GM21717 (cell line): ENCODE data around the gene E2F4.

Experiments
- ATAC-seq: cut with Tn5 transposase; IDR thresholded peaks from one replicate; pipeline ENCODE4 v1.9.1; 2021; ENCODE audit warnings: mild to moderate bottlenecking, moderate library complexity; ENCODE audit not compliant: unreplicated experiment

Gene E2F4

DNA sequence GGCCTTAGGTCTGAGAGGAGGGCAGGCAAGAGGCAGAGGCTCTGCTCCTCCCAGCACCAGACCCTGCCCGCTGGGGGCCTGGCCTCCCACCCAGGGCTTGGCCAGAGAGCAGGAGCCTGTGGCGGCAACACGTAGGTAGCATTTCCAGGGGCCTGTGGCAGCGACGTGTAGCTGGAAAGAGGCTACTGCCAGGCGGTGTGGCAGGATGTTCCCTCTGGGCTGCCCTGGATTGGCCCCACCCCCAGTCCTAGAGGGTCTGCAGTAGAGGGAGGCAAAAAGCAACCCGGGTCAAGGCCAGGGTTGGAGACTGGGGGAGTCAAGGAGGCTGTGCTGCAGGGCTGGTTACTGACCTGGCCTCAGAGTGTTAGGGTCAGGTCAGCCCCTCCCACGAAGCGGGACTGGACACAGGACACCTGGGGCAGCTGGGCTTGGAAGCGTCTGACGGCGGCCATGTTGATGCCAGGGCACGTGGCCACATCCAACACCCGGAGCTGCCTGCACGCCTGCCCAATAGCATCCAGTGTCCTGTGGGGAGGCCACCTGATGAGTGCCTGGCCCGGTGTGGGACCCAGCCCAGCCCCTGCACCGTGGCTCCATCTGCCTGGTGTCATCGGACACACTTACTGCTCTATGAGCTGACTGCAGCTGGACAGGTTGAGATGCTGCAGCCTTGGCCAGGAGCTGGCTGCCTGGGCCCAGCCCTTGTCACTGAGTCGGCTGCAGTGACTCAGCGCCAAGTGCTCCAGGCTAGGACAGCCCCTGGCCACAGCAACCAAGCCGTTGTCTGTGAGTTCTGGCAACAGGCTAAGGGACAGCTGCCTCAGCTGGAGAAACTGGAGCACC is 15.5 kb downstream of the E2F4 start:
- ATAC-seq = no peak

DNA sequence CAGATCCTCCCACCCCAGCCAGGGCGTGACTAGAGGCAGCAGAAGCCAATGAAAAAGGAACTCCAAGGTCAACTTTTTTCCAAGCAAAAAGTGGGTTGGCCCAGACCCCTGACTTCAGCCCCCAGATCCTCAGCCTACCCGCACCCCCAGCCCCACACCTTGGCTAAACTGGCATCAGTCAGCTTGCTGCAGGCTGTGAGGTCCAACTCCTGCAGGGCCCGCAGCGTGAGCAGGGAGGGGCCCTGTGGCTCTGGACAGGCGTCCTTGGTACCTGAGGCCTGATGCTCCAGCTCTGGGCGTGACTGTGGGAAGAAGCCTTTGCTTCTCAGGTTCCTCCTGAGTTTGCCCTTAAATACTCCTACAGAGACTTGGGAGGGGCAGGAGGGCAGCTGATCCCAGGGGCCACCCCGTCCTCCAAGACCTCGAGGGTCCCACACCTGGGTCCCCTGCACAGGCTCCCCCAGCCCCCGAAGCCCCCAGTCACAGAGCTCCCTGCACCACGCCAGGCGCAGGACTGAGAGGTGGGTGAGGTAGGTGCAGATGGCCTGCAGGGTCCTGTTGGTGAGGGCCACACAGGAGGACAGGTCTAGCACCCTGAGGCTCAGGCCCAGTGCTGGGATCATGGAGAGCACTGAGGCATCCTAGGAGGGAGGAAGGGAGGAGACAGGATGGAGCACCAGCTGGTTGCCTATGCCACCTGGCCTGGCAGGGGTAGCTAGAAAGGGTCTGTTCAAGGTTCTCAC is 16.4 kb downstream of the E2F4 start:
- ATAC-seq = no peak

DNA sequence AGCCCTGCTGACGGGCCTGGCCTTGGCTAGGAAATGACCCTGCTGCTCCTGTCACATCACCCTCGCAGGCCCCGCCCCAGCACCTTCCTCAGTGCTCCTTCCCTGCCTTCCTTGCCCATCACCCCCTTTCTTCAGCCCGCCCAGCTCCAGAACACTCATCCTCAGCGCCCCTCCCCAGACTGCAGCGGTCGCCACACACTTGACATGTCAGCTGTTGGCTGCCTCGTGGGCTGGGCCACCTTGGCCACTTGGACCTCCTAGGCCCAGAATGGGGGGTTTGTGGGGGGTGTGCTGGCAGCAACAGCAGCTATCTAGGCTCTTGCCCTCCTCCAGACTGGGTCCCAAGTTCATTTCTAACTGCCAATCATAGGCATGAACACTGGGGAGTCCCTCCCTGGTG is 17.6 kb downstream of the E2F4 start:
- no peak for ATAC-seq

DNA sequence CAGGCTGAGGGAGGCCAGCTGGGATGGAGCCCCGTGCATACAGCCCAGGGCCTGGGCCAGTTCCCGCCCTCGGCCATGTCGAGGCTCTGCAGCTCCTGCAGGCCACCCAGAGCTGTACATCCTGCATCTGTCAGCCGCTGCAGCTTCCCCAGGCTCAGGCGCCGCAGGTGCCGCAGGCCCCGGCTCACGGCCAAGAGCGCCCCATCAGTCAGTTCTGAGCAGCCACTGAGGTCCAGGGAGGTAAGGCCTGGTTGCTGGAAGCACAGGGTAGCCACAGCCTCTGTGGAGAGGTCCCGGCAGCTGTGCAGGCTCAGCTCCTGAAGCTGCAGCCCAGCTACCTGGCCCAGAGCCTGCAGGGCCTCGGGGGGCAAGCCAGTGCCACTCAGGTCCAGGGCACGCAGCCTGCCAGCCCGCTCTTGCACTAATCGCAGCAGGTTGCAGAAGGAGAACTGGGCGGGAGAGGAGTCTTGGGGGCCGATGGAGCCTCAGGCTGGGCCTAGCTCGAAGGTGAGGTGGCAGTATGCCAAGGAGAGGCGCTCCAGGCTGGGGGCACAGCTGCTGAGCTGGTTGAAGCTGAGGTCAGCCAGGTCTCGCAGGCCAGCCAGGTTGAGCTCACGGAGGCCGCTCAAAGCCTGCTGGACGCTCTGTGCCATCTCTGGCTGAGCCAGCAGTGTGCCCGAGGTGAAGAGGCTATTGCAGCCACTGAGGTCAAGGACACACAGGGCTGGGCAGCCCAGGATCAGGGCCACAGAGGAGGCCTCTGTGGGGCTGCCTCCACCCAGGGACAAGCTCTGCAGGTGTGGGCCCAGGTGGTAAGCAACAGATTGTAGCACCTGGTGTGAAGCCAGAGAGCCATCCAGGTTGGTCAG is 18.3 kb downstream of the E2F4 start:
- ATAC-seq = no peak

DNA sequence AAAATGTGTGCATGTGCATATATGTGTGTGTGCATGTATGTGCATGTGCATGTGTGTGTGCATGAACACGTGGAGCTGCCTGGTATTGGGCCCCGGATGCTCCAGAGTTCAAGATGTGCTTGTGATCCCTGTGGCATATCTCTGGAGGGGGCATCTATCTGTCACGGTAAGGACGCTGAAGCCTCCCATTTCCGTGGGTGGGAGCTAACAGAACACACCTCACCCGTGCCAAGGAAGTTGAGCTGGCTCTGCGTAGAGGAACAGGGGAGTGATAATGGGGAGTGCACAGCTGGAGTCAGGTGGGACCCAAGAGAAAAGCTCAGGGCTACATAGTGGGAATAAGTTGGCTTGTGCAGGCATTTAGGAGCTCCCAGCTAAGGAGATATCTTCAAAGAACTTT is 19.7 kb downstream of the E2F4 start:
- ATAC-seq = no peak

DNA sequence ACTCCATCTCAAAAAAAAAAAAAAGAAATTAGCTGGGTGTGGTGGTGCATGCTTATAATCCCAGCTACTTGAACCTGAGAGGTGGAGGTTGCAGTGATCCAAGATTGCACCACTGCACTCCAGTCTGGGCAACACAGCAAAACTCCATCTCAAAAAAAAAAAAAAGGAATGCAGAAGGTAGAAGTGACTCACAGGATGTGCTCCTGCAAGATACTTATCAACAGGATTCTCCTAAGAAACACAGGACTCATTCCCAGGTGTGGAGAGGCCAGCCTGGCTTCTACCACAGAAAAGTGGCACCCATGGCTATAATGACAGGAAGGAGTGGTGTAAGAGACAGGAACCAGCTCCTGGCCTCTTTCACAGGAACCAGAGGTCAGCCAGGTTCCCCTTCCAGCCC is 20.8 kb downstream of the E2F4 start:
- no peak for ATAC-seq

DNA sequence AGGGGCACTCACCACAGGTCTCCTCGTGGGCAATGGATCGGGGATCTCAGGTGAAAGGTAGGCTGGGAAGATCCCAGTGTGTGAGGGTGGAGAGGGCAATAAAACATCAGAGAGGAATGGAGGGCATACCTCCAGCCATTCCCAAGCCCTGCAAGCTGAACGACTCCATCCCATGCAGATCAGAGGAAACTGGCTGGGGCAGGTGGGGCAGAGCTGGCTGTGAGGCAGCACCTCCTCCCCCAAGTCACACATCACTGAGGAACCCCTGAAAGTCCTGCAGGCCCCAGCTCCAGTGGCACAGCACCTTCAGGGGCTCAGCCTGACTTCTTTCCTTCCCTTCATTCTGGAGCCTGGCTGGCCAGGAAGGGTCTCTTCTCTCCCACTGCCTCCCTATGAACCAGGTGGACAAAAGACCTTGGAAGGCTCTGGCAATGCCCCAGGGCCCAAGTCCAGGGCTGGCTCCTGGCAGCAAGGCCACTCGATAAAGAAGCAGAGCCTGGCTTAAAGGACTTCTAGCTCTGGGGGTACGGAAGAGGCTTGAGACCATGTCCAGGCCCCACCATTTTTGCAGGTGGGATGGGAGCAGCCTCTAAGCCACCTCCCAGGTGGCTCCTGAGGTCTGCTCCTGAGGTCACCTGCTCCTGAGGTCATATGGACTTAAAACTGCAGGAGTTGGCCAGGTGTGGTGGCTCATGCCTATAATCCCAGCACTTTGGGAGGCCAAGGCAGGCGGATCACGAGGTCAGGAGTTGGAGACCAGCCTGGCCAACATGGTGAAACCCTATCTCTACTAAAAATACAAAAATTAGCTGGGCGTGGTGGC is 21.5 kb downstream of the E2F4 start:
- ATAC-seq = no peak

DNA sequence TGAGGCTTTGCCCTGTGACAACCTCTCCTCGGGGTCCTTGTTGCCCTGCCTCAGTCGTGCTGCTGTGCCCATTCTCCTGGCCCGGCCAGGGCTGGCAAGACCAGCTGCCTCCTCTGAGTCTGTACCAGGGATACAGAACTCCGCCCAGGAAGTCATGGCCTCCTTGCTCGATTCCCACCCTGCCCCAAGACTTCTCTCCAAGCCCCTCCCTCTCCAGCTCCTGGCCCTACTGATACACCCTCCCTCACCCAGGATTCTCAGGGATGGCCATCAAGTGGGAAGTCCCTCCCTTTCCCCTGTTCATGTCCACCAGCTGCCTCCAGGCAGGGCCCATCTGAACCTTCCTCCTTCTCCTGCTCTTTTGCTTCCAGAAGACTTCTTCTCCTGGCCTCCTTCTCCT is 23.8 kb downstream of the E2F4 start:
- no peak for ATAC-seq

DNA sequence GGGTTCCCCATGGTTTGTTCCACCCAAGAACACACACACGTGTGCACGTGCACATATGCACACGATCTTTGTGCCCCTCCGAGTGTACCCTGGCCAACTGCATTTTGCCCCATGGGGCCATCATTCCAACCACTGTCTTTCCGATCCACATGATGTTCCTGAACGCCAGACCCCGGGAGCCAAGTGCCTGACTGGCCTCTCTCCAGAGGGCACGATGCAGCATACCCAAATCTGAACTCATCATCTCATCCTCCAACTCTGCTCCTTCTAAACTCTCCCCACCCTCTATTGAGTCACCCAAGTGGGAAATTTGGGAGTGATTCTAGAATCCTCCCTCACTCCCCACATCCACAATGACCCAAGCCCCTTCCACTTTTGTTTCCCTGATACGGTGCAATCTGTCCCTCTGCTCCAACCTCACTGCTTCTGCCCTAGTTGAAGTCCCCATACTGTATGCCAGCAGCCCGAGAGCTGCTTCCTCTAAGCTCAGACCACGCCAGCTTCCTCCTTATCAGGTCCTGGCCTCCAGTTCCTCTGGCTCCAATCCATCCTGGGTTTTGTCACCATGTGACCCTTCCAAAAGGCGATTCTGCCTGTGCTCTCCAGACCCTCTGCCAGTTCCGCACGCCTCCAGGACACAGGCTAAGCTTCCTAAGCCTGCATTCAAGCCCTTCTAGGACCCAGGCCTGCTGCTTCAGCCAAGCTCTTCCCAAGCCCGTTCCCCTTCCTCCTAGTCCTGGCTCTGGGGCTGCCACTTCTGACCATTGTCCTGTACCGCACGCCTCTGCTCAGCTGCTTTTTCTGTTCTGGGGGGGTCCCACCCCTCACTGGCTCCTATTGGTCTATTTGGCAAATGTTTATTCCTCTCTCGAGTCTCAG is 24.9 kb downstream of the E2F4 start:
- no peak for ATAC-seq

DNA sequence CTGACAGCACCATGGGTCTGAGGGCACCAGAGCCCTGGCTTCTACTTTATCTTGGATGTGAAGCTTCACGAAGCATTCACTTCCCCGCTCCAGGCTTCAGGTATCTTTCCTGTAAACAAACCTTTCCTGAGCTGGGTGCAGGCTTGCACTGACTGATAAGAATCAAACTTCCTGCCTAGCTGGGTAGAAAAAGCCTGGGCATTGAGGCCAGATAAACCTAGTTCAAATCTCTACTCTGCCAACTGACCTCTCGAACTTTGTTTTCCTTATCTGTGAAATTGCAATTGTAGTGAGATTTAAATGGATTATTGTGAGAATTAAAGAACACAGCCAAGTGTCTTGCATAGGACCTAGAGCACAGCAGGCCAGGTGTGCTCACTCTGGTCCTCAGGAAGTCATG is 32.0 kb downstream of the E2F4 start:
- no peak for ATAC-seq

DNA sequence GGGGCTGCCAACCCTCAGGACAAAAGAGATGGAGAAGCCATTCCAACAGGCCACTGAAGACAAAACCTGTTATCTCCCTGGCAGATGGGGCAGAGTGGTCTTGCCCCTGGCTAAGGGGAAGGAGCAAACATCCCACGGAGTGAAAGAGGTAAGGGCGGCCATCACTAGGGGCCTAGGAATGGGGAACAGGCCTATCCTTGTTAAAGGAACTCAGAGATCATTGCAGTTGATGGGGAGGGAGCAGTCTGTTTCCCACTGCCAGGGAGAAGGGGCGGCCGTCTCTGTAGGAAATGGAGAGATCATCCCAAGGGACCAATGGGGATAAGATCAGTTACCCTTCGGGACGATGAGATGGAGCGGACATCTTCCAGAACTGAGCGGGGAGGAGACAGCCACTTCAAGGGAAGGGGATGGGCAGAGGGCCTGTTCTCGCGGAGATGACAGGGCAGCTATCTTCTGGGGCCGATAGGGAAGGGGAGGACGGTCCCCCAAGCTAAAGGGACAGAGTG is 34.4 kb downstream of the E2F4 start:
- ATAC-seq = no peak

DNA sequence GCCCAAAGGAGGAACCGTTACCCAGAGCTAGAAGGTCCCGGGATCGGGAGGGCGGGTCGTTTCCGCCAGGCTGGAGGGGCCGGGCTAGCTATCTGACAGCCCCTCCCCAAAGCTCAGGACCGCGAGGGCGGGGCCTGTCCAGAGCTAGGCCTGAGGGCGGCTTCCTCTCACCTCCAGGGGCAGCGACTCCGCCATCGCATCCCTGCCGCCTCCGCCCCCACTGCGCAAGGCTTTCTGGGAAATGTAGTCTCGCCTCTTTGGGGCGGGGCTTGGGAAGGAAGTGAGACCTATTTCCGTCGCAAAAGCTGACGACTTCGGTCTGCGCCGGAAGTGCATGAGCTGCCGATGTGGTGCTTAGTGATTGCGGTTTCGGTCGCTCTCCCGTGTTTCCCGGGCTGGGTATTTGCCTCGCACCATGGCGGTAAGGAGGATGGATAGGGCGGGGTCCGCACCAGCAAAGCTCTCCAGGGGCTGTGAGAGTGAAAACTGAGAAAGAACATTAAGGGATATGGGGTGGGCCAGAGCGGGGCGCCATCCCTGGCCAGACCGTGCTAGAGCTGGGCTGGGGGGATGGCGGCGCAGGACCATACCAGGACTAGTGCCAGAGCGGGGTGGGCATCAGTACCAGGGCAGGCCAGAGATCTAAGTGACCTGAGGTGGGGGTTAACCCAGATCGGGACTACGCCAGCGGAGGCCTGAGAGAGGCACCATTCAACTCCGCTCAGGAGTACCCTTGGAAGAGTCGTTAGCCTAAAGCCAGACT is 35.0 kb downstream of the E2F4 start, which contains the start of gene TMEM208:
Gene TMEM208 (plus strand): TSS at position 327 of the 763 bp plus-strand sequence. CDS start 89 bp downstream, at position 416.
- ATAC-seq = peak; percentile 86

DNA sequence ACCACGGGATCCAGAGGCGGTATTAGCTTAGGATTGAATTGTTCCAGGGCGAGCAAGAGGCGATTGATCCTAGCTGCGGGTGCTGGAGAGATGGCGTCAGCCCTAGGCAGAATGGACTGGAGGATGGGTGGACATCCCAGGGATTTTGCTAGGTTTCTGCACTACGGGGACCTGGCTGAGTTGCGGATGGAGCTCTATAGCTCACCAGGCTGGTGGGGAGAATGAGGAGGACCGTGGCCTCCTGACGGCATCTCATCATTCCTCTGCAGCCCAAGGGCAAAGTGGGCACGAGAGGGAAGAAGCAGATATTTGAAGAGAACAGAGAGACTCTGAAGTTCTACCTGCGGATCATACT is 35.6 kb downstream of the E2F4 start:
- ATAC-seq = no peak

DNA sequence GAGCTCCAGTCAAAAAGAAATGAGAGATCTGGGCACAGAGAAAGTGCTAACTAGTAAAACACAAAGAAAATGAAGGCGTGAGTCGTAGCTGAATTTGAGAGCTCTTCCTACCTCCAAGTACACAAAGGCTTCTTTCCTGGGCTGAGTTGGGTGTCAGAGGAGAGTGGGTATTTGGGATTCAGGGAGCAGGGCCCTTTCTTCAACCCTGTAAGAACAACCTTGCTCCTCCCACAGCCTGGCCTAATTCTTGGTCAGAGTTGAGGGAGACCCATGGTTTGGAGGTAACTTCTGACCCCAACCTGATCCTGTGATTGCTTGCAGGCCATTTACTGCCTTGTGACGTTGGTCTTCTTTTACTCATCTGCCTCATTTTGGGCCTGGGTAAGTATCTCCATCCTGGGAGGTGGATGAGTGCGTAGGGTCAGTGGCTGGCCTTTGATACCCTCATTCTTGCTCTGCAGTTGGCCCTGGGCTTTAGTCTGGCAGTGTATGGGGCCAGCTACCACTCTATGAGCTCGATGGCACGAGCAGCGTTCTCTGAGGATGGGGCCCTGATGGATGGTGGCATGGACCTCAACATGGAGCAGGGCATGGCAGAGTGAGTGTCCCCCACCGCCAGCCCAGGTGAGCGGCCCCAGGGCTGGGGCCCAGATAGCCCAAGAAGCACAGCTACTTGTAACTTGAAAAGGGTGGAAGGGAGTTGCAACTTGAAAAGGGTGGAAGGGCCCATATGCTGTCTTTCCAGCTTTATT is 36.3 kb downstream of the E2F4 start:
- ATAC-seq = no peak

DNA sequence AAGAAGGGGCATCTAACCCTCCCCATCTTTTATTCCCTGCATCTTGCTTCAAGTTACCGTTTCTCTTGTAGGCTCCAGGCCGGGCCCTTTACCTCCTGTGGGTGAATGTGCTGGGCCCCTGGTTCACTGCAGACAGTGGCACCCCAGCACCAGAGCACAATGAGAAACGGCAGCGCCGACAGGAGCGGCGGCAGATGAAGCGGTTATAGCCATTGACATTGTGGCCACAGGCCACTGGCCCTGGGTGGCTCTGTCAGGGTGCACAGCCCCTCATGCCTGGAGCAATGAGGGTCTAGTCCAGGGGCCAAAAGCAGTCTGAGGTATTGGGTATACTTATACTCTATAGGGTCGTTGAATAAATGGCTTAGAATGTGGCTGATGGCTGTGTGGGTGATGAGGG is 37.0 kb downstream of the E2F4 start:
- ATAC-seq = no peak

DNA sequence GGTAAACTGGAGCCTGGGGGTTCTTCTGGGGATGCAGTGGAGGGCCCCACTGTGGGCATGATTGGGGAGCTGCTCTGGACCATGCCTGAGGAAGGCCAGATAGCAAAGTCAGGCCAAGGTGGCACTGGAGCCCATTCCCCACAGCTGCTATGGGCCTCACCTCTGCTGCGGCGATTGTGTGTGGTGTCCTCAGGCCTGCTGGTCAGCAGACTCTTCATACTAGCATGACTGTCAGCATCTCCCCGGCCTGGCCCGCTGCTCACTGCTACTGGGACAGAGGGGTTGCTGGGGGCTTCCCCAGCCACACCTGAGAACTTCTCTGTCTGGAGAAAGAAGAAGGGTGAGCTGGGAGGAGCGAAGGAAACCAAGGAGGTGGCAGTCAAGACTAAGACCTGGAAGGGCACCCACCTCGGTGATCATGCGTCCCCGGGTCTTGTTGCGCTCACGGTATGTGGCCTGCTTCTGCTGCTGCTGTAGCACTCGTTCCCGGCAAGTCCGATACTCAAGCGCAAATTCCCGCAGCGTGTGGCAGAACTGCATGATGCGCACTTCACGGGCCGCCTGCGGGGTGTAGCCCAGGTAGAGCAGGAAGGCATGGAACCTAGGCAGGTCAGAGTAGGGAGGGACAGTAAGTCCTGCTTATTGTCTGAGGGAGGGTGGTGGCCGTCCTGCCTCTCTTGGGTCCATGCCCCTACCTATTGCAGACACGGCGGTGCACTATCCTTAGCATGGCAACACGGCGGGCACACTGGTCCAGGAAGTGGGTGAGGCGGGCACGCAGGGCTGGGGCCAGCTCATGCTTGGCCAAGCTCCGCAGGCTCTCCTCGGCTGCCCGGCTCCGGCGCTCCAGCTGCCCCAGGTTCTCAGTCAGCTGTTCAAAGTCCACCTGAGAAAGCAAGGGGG is 38.2 kb downstream of the E2F4 start:
- ATAC-seq = no peak
